Nucleus accumbens (tissue), 56 donors: ENCODE results near the gene OCA2.

ENCODE experiments used
- DNase-seq, 56 donors: peaks; one replicate each; lab custom pipeline; 2025; lab: John Stamatoyannopoulos, UW

OCA2 gene

GRCh38 chr15:28026764-28027713, 72.1 kb downstream of the OCA2 start:
- no peak for DNase-seq

- DNase-seq, result no peak
These were observed 72.9 kb downstream of the OCA2 start for GRCh38 chr15:28026221-28026620.

GRCh38 chr15:28025413-28025812, 73.7 kb downstream of the OCA2 start:
- no peak for DNase-seq

GRCh38 chr15:28024889-28025250, 74.2 kb downstream of the OCA2 start:
- no peak for DNase-seq

- DNase-seq, result no peak
These were observed 74.9 kb downstream of the OCA2 start for GRCh38 chr15:28023933-28024888.

- no peak for DNase-seq
These were observed 75.7 kb downstream of the OCA2 start for GRCh38 chr15:28023422-28023821.

GRCh38 chr15:28022961-28023360, 76.2 kb downstream of the OCA2 start:
- DNase-seq, result no peak

GRCh38 chr15:28022181-28022580, 76.9 kb downstream of the OCA2 start:
- no peak for DNase-seq

- DNase-seq, result peak in 45 of 56 donors; percentile 5 to 89 (median 51)
These were observed 77.7 kb downstream of the OCA2 start for GRCh38 chr15:28021281-28022039.

- no peak for DNase-seq
These were observed 78.5 kb downstream of the OCA2 start for GRCh38 chr15:28020644-28021043.

GRCh38 chr15:28019594-28020309, 79.4 kb downstream of the OCA2 start:
- DNase-seq, result no peak

- DNase-seq, result no peak
These were observed 80.6 kb downstream of the OCA2 start for GRCh38 chr15:28018291-28019044.

GRCh38 chr15:28017423-28017924, 81.6 kb downstream of the OCA2 start:
- peak in 9 of 56 donors; percentile 14 to 47 (median 21) for DNase-seq

- DNase-seq, result no peak
These were observed 83.3 kb downstream of the OCA2 start for GRCh38 chr15:28015855-28016254.

GRCh38 chr15:28014623-28015200, 84.4 kb downstream of the OCA2 start:
- no peak for DNase-seq

- no peak for DNase-seq
These were observed 85.1 kb downstream of the OCA2 start for GRCh38 chr15:28013976-28014375.

GRCh38 chr15:28013480-28013879, 85.6 kb downstream of the OCA2 start:
- no peak for DNase-seq

GRCh38 chr15:28012231-28012630, 86.9 kb downstream of the OCA2 start:
- no peak for DNase-seq
